GM12878 (cell line): Measurements from ENCODE around the gene MYO1H.

ENCODE experiments used
- PAX5 ChIP-seq: IDR thresholded peaks from 2 replicates; pipeline ENCODE4 v1.6.1; 2011; ENCODE audit warnings: low read depth, low read length, borderline replicate concordance
- TARDBP ChIP-seq: IDR thresholded peaks from 2 replicates; pipeline ENCODE4 v1.6.1; 2016; ENCODE audit warnings: borderline replicate concordance
- TCF7 ChIP-seq: IDR thresholded peaks from 2 replicates; pipeline ENCODE4 v1.6.1; 2014; ENCODE audit warnings: antibody characterized with exemption, borderline replicate concordance
- ZBED1 ChIP-seq: IDR thresholded peaks from 2 replicates; pipeline ENCODE4 v1.6.1; 2016; ENCODE audit warnings: borderline replicate concordance
- TF ChIP-seq, protein P1 (sequence below), 3 experiments: IDR thresholded peaks in 2 of 3; conservative IDR thresholded peaks in 1 of 3; 2 replicates each; pipeline ENCODE4 v1.5.1; 2011; ENCODE audit warnings: low read depth in 3 of 3, low read length in 3 of 3, mild to moderate bottlenecking in 3 of 3, control low read depth in 2 of 3, moderate library complexity in 2 of 3, inconsistent platforms in 1 of 3, mixed read lengths in 1 of 3; ENCODE audit not compliant: control insufficient read depth in 2 of 3, insufficient read depth in 1 of 3; ENCODE audit errors: extremely low read depth in 1 of 3

DNA sequence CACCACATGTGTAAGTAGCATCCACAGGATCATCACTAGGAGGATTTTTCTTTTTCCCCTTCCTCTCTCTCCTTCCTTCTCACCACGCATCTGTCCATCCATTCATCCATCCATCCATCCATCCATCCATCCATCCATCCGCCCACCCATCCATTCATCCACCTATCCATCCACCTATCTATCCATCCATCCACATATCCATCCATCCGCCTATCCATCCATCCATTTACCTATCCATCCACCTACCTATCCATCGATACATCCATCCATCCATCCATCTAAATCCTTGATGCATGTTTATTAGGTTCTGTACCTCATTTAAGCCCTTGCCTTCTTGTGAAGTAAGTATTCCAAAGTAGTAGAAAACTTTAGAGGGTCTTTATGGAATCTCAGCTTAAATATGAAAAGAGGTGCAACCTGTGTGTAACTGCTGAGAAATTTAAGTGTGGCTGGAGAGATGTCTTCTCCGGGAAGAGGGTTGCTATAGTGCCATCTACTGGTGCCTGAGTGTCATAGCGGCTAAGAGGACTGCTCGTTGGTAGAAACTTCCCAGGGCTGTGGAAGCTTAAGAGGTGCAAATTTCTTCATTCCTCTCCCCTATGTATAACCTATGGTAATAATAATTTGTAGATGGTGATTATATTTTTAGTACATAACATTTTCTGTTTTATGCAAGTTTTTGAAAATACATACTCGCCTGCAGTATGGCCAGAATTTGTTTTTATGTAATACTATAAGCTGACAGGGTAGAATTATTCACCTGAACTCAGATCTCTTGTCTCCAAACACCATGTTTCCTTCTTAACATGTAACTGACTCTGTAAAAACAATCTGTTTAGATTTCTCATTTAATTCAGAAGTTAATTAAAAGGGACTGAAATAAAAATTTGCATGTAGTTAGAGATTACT is 46.0 kb downstream of the MYO1H start:
- TF ChIP-seq TARDBP = no peak
- TF ChIP-seq, protein P1, sequence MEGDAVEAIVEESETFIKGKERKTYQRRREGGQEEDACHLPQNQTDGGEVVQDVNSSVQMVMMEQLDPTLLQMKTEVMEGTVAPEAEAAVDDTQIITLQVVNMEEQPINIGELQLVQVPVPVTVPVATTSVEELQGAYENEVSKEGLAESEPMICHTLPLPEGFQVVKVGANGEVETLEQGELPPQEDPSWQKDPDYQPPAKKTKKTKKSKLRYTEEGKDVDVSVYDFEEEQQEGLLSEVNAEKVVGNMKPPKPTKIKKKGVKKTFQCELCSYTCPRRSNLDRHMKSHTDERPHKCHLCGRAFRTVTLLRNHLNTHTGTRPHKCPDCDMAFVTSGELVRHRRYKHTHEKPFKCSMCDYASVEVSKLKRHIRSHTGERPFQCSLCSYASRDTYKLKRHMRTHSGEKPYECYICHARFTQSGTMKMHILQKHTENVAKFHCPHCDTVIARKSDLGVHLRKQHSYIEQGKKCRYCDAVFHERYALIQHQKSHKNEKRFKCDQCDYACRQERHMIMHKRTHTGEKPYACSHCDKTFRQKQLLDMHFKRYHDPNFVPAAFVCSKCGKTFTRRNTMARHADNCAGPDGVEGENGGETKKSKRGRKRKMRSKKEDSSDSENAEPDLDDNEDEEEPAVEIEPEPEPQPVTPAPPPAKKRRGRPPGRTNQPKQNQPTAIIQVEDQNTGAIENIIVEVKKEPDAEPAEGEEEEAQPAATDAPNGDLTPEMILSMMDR (IDR thresholded peaks at IDR 0.05 in 2 of 3, conservative IDR thresholded peaks at IDR 0.05 in 1 of 3; ENCODE audit: control insufficient read depth in 2 of 3, extremely low read depth in 1 of 3, insufficient read depth in 1 of 3, low read depth in 3 of 3, low read length in 3 of 3) = peak; percentile 87 to 91 (median 87)
- no peak for TF ChIP-seq TCF7
- no peak for TF ChIP-seq ZBED1
- TF ChIP-seq PAX5 = no peak
